ENCODE measurements around the gene PAPLN.

PAPLN gene

GRCh38 chr14:73236752-73237218 is 521 bp upstream of the PAPLN start:
- no peaks in the 10 kb centered on the region for H3K36me3 ChIP-seq (ENCODE audit: insufficient read depth, low read length)
- H3K79me2 ChIP-seq (ENCODE audit: insufficient read depth, low read length), result no peaks in the 10 kb centered on the region
- no peak overlapping the region for H3K9ac ChIP-seq (ENCODE audit: low read length)
- no peak overlapping the region for H3K4me2 ChIP-seq (ENCODE audit: low read length)
- H3K27ac ChIP-seq (ENCODE audit: low read depth, low read length, poor library complexity, severe bottlenecking), result no peak overlapping the region
- TF ChIP-seq EZH2 (IDR thresholded peaks at IDR 0.05; ENCODE audit: borderline replicate concordance, low read length), result no peak
- TF ChIP-seq, protein P1, sequence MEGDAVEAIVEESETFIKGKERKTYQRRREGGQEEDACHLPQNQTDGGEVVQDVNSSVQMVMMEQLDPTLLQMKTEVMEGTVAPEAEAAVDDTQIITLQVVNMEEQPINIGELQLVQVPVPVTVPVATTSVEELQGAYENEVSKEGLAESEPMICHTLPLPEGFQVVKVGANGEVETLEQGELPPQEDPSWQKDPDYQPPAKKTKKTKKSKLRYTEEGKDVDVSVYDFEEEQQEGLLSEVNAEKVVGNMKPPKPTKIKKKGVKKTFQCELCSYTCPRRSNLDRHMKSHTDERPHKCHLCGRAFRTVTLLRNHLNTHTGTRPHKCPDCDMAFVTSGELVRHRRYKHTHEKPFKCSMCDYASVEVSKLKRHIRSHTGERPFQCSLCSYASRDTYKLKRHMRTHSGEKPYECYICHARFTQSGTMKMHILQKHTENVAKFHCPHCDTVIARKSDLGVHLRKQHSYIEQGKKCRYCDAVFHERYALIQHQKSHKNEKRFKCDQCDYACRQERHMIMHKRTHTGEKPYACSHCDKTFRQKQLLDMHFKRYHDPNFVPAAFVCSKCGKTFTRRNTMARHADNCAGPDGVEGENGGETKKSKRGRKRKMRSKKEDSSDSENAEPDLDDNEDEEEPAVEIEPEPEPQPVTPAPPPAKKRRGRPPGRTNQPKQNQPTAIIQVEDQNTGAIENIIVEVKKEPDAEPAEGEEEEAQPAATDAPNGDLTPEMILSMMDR (IDR thresholded peaks at IDR 0.05; ENCODE audit: low read length), result no peak
- peaks cover 15% of the 10 kb centered on the region for H3K4me1 ChIP-seq (ENCODE audit: insufficient read depth, low read length, severe bottlenecking)
- H3K27me3 ChIP-seq (ENCODE audit: insufficient read depth, low read length), result peaks cover 3% of the 10 kb centered on the region; the same call in 1 of the 2 replicates
- no peak overlapping the region for H2AFZ ChIP-seq (ENCODE audit: low read length)
- no peaks in the 10 kb centered on the region for H3K9me3 ChIP-seq (ENCODE audit: low read length)
- no peak overlapping the region for H3K4me3 ChIP-seq (ENCODE audit: low read depth, low read length, poor library complexity, severe bottlenecking)
- H4K20me1 ChIP-seq (ENCODE audit: insufficient read depth, low read length), result no peaks in the 10 kb centered on the region
- H3F3A ChIP-seq (ENCODE audit: insufficient read depth, low read length), result no peaks in the 10 kb centered on the region
- H3K9me2 ChIP-seq (ENCODE audit: low read depth, low read length), result no peaks in the 10 kb centered on the region

GRCh38 chr14:73237786-73238423 is 599 bp downstream of the PAPLN start:
- H3K27ac ChIP-seq (ENCODE audit: low read depth, low read length, poor library complexity, severe bottlenecking), result no peak overlapping the region

GRCh38 chr14:73238424-73238852 is 1.1 kb downstream of the PAPLN start:
- Histone ChIP-seq H3K27ac (ENCODE audit: low read depth, low read length, poor library complexity, severe bottlenecking) (no peak overlapping the region), H3K9me2 (ENCODE audit: low read depth, low read length) (no peaks in the 10 kb centered on the region), H3K27me3 (ENCODE audit: insufficient read depth, low read length) (peaks cover 3% of the 10 kb centered on the region; the same call in 1 of the 2 replicates), H3K79me2 (ENCODE audit: insufficient read depth, low read length) (no peaks in the 10 kb centered on the region), H3K4me1 (ENCODE audit: insufficient read depth, low read length, severe bottlenecking) (peaks cover 20% of the 10 kb centered on the region), H3K9me3 (ENCODE audit: low read length) (no peaks in the 10 kb centered on the region), H3K4me2 (ENCODE audit: low read length) (peak overlapping the region; percentile 63), H3K36me3 (ENCODE audit: insufficient read depth, low read length) (no peaks in the 10 kb centered on the region), H2AFZ (ENCODE audit: low read length) (no peak overlapping the region), H3K9ac (ENCODE audit: low read length) (no peak overlapping the region; the same call in 1 of the 2 replicates), H4K20me1 (ENCODE audit: insufficient read depth, low read length) (no peaks in the 10 kb centered on the region), H3K4me3 (ENCODE audit: low read depth, low read length, poor library complexity, severe bottlenecking) (peak overlapping the region; percentile 52), H3F3A (ENCODE audit: insufficient read depth, low read length) (no peaks in the 10 kb centered on the region)
- no peak for TF ChIP-seq EZH2 (IDR thresholded peaks at IDR 0.05; ENCODE audit: borderline replicate concordance, low read length)
- TF ChIP-seq, protein P1 (IDR thresholded peaks at IDR 0.05; ENCODE audit: low read length), result no peak

More at GRCh38 chr14:73237786-73238423, 599 bp downstream of the PAPLN start:
- Histone ChIP-seq H3F3A (ENCODE audit: insufficient read depth, low read length) (no peaks in the 10 kb centered on the region), H3K4me3 (ENCODE audit: low read depth, low read length, poor library complexity, severe bottlenecking) (peak overlapping the region; percentile 52), H3K27me3 (ENCODE audit: insufficient read depth, low read length) (peaks cover 3% of the 10 kb centered on the region; the same call in 1 of the 2 replicates), H2AFZ (ENCODE audit: low read length) (no peak overlapping the region), H3K9ac (ENCODE audit: low read length) (no peak overlapping the region; the same call in 1 of the 2 replicates), H4K20me1 (ENCODE audit: insufficient read depth, low read length) (no peaks in the 10 kb centered on the region), H3K9me3 (ENCODE audit: low read length) (no peaks in the 10 kb centered on the region), H3K79me2 (ENCODE audit: insufficient read depth, low read length) (no peaks in the 10 kb centered on the region), H3K4me1 (ENCODE audit: insufficient read depth, low read length, severe bottlenecking) (peaks cover 20% of the 10 kb centered on the region), H3K36me3 (ENCODE audit: insufficient read depth, low read length) (no peaks in the 10 kb centered on the region), H3K9me2 (ENCODE audit: low read depth, low read length) (no peaks in the 10 kb centered on the region), H3K4me2 (ENCODE audit: low read length) (peak overlapping the region; percentile 63)
- TF ChIP-seq EZH2 (IDR thresholded peaks at IDR 0.05; ENCODE audit: borderline replicate concordance, low read length), result no peak
- TF ChIP-seq, protein P1 (IDR thresholded peaks at IDR 0.05; ENCODE audit: low read length), result no peak
